Right hindlimb (tissue), 1 donor: ENCODE results near the gene MATN4.

Source experiments
- DNase-seq: peaks from one replicate; pipeline ENCODE4 v3.0.0-alpha.2; 2018

MATN4 gene

DNA sequence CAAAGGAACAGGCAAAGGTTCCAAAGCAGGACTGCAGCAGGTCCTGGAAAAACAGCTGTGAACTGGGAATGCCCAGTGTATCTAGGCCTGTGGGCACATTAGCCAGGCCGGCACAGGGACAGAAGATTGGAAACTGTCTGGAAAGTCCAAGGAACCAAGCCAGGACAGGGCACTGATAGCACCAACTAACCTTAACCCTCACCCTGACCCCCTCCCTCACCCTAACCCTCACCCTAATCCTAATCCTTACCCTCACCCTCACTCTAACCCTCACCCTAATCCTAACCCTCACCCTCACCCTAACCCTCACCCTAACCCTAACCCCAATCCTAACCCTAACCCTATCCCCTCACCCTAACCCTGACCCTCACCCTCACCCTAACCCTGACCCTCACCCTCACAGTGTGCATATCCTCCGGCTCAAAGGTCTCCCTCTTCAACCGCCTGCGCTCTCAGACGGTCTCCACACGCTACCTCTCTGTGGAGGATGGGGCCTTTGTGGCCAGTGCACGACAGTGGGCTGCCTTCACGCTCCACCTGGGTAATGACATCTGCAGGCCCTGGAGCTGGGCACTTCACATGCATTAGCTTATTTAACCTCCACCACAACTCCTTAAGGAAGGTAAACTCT is 5.1 kb upstream of the MATN4 start:
- no peak for DNase-seq

DNA sequence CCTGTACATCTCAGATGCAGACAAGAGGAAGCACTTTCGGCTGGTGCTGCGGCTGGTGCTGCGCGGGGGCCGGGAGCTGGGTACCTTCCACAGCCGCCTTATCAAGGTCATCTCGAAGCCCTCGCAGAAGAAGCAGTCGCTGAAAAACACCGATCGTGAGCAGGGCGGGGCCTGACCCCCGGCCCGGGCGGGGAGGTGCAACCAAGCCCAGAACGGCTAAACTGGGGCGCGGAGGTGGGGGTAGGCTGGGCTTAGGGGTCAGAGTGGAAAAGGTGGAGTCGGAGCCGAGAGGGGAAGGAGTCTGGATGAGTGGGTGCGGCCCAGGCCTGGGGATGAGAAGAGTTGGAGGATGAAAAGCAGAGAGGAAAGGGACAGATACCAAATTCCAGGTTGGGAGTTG is 4.1 kb upstream of the MATN4 start:
- DNase-seq: no peak

DNA sequence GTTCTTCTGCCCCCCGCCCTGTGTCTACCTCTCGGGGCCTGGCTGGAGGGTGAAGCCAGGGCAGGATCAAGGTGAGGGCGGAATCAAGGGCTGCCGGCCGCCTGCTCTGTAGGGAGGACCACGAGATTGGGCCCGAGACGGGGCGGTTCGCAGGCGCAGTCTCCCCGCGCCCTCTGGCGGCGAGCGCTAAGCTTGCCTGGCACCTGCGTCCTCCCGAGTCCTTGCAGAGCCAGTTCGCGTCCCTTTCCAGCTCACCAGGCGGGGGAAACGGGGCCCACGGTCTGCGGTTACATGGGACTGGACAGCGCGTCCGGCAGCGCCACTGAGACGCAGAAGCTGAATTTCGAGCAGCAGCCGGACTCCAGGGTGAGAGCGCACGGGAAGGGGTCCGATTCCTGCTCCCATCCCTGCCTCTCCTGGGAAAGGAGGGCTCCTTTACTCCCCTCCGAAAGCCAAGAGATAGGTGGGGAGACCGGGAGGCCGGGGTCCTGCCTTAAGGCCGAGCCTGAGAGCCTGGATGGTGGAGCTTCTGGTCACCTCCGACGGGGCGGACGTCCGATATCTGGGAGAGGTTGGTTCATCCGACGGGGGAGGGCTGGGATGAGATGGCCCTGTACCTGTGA is 3.6 kb upstream of the MATN4 start:
- peak; percentile 56 for DNase-seq

GRCh38 chr20:45309075-45309474 is 976 bp upstream of the MATN4 start:
- DNase-seq: no peak

DNA sequence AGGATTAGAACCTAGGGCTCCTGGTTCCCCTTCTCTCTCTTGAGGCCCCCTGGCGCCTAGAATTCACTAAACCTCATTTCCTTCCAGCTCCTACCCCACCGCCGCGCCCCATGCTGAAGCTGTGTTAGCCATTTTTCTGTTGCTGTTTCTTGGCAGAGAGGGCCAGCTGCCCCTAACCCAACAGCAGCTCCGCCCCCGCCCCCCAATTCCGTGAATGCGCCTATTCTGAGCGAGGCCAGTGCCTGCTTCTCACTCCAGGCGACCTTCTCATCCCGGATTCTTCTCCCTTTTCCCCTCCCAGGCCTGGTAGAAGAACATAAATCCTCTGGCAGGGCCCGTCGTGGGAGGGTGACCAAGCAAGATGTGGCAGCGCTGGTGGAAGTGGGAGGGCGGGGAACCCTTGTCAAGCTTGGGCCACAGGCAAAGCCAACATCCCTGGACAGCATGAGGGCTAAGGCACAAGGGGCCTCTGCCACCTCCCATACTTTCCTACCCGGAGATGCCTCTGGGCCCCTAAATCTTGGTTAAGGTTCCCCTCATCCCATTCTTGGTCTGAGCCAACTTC is 941 bp downstream of the MATN4 start:
- DNase-seq: no peak

DNA sequence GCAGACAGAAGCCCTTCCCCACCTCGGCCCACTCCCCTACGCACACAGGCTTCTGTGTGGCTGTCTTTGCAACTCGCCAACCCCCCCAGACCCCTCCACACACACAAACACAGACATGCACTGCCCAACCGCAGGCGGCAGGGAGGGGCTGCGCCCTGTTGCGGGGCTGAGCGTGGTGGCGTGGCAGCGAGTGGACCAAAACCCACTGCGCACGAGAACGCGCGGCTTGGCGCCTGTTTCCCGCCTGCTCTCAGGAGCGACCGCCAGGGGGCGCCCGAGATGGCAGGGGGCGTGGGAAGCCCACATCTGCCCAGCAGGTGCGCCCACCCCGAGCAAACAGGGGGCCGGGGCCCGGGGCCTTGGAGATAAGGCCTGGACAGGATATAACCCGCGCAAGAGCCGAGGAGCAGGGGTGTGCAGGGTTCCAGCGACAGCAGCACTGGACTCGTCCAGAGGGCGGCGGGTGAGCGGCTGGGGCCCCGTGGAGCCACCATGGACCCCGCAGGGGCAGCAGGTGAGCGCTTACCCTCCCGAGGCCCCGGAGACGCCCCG is 1.6 kb downstream of the MATN4 start, which contains the start of gene RBPJL:
RBPJL (plus strand) TSS at position 410 of the 552 bp plus-strand sequence; CDS start at position 493, 83 bp downstream.
- no peak for DNase-seq

DNA sequence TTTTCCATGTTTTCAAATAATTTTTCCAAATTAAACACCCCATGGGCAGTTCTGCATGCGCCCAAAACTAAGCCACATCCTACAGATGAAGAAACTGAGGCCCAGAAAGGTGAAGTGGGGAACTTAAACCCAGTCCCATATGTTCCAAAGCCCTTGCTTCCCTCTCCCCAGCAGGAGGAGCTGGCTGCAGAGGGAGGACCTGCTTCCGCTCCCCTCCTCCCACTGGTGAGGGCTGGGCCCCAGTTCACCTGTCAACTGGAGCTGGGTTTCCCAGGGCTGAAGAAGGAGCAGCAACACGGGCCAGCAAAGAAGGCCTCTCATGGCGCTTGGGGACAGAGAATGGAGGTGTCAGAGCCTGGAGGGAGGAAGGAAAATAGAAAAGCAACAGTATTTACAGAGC is 2.8 kb downstream of the MATN4 start:
- DNase-seq: no peak

- no peak for DNase-seq
These were observed 3.6 kb downstream of the MATN4 start for GRCh38 chr20:45304464-45304999.

- DNase-seq: peak; percentile 52
These were observed 4.3 kb downstream of the MATN4 start for GRCh38 chr20:45303586-45304463.

- no peak for DNase-seq
These were observed 6.3 kb downstream of the MATN4 start for GRCh38 chr20:45301824-45302271.

GRCh38 chr20:45300961-45301360 is 7.1 kb downstream of the MATN4 start:
- DNase-seq: no peak

DNA sequence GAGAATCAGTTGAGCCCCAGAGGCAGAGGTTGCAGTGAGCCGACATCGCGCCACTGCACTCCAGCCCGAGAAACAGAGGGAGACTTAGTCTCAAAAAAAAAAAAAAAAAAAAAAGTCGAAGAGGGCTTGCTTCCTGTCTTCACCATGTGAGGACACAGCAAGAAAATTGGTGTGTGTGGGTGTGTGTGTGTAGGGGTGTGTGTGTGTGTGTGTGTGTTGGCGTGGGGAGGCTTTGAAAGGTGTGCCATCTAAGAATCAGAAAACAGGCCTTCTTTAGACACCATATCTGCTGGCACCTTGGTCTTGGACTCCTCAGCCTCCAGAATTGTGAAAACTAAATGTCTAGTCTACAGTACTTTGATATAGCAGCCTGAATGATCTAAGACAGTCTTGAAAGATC is 8.3 kb downstream of the MATN4 start:
- DNase-seq: no peak

- DNase-seq: no peak
These were observed 10.2 kb downstream of the MATN4 start for GRCh38 chr20:45297786-45298497.

GRCh38 chr20:45294659-45295058 is 13.4 kb downstream of the MATN4 start:
- DNase-seq: no peak

DNA sequence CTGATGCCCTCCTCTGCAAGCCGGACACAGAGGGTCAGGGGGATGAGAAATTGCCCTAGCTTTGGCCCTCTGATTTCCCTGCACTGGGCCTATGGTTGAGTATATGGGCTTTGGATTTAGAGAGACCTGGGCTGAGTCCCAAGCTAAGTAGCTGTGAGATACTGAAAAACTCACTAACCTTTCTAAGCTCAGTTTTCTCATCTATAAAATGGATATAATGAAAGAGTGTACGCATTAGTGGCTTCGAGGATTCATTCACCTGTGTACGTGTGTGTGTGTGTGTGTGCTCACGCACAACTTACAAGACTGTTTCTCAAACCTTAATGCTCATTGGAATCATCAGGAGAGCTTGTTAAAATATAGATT is 14.1 kb downstream of the MATN4 start:
- DNase-seq: no peak

- peak; percentile 80 for DNase-seq
These were observed 14.8 kb downstream of the MATN4 start for GRCh38 chr20:45293041-45294002.

- no peak for DNase-seq
These were observed 15.8 kb downstream of the MATN4 start for GRCh38 chr20:45292343-45292742.

DNA sequence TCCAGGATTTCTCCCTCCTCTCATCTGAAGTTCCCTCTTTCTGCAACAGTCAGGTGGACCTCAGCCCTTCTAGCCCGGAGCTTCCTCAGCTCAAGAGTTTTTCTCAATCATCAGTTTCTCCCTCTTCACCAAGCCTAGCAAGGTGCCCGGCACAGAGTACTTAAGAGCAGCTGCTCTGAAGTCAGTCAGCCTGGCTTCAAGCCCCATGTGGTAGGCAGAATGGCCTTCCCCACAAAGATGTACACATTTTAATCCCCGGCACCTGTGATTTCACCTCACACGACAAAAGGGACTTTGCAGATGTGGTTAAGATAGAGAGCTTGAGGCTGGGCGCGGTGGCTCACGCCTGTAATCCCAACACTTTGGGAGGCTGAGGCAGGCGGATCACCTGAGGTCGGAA is 16.6 kb downstream of the MATN4 start:
- no peak for DNase-seq

- DNase-seq: peak; percentile 82
These were observed 17.3 kb downstream of the MATN4 start for GRCh38 chr20:45290677-45291355.

GRCh38 chr20:45289942-45290676 is 18.0 kb downstream of the MATN4 start:
- no peak for DNase-seq
